Skin epidermis (tissue), 12 donors: Measurements from ENCODE around the gene SCG3.

Experiments used
- H3K27ac ChIP-seq, 21 experiments: fragments of 200-600 bp; sonication (generic) in 11 of 21; one replicate each; pipeline ENCODE4 v1.5.0; 2020; ENCODE audit warnings: mild to moderate bottlenecking in 3 of 21, inconsistent platforms in 2 of 21, moderate library complexity in 2 of 21
- H3K4me3 ChIP-seq, 7 experiments: fragments of 200-600 bp; sonication (generic) in 2 of 7; one replicate each; pipeline ENCODE4 v1.5.0; 2020; ENCODE audit warnings: inconsistent platforms in 2 of 7, mild to moderate bottlenecking in 2 of 7, moderate library complexity in 1 of 7

SCG3 gene

GRCh38 chr15:51724199-51724598 is 42.9 kb downstream of the SCG3 start:
- peak overlapping the region in 1 of 21 experiments; percentile 2 for H3K27ac ChIP-seq
- no peak overlapping the region for H3K4me3 ChIP-seq

- Histone ChIP-seq H3K4me3 (no peak overlapping the region), H3K27ac (peak overlapping the region in 1 of 21 experiments; percentile 2)
These were observed 43.4 kb downstream of the SCG3 start for GRCh38 chr15:51724673-51725072.

DNA sequence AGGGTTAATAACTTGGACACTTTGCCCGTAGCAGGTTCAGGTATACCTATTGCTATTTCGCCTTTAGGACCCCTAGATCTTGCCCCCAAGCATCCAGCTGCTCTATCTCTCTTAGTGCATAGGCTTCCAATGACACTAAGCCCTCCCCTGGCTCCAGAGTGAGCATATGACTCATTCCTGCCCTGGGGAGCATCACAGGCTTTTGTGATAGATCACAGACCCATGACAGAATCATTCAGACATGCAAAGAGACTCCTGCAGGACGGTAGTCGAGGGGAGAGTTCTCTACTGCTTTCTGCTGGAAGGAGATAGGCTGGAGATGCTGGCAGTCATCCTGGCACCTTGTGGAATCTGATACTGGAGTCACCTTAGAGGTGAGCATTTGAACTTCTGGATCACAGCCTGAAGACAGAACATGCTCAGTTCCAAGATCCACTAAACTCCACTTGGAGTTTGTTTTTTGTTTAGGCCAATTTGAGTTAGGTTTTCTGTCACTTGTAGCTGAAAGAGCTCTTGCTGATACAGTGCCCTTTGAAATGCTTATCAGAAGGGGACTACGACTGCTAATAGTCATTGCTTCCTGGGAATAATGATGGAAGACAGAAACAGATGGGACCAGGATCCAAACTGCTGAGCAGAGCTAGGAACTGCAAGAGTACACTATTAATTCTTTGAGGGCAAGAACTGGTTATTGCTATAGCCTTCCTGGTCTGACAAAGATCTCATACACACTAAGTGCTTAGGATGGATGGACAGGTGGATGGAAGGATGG is 45.2 kb downstream of the SCG3 start:
- H3K4me3 ChIP-seq, result no peak overlapping the region
- no peak overlapping the region for H3K27ac ChIP-seq

GRCh38 chr15:51727141-51727897 is 46.0 kb downstream of the SCG3 start:
- H3K4me3 ChIP-seq, result no peak overlapping the region
- no peak overlapping the region for H3K27ac ChIP-seq

GRCh38 chr15:51731549-51732267 is 50.4 kb downstream of the SCG3 start:
- Histone ChIP-seq H3K4me3 (peak overlapping the region in 6 of 7 experiments; percentile 2 to 22 (median 8)), H3K27ac (peak overlapping the region in 20 of 21 experiments; percentile 14 to 88 (median 52))

DNA sequence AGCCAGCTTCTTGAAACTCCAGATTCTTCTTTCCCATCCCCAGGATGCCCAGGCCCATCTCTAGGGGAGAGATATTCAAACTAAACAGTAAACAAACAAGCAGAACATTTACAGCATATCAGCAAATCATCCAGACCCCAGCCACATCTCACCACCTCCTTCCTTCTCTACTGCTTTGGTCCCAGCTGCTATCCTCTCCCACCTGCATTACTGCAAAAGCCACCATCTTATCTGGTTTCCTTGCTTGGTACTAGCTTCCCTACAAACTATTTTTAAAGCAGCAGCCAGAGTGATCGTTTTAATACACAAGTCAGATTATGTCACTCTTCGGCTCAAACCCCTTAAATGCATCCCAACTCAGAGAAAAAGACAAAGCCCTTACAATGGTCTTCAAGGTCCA is 51.3 kb downstream of the SCG3 start:
- Histone ChIP-seq H3K4me3 (no peak overlapping the region), H3K27ac (peak overlapping the region in 10 of 21 experiments; percentile 22 to 88 (median 58))

- H3K4me3 ChIP-seq, result no peak overlapping the region
- peak overlapping the region in 5 of 21 experiments; percentile 27 to 98 (median 86) for H3K27ac ChIP-seq
These were observed 54.1 kb downstream of the SCG3 start for GRCh38 chr15:51735228-51736010.

DNA sequence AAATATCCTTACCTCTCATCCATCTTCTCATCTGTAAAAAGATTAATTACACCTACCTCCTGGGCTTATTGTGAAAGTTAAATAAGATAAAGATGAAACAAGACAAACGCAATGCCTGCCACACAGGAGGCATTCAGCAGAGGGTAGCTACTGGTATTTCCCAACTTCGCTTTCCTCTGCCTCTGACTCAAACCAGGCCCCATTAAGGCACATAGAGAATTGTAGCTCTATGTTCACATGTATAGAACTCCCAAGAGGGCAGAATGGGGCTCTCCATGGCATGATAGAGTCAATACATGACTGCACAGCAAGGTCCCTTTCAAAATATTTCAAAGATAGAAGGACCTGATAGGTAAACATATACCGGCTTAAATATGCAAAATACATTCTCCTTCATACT is 54.8 kb downstream of the SCG3 start:
- peak overlapping the region in 5 of 7 experiments; percentile 64 to 86 (median 80) for H3K4me3 ChIP-seq
- peak overlapping the region in 7 of 21 experiments; percentile 8 to 98 (median 88) for H3K27ac ChIP-seq

DNA sequence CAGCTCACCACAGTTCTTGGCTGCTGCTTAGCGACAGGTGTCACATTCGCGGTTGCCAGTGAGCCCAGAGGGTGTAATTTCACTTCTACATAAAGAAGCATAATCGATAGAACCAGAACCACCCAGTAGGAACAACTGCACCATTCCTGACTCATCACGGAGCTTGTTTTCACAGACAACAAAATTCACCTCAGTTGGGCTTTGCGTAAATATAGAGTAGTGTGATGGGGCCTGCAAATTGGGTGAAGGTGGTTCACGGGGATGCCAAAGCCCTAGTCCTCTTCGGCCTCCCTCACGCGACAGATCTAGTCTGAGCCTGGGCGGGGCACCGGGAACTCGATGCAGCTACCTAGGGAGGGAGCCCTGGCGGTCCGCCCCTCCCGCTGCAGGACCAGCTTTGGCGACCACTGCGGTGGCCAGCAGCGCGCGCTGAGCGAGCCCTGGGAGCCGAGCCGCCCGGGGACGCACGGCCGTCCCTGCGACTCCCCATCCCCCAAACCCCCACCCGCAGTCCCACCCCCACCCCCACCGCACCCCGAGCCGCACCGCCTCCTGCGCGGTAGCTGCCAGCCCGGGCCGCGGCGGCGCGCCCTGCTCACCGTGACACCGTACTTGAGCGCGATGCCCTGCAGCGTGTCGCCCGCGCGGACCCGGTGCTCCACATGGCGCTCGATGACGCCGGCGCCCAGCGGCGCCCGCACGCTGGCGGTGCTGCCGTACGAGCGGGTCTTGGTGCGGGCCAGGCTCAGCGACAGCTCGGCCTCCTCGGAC is 55.6 kb downstream of the SCG3 start:
- H3K4me3 ChIP-seq, result peak overlapping the region; percentile 64 to 86 (median 78)
- peak overlapping the region; percentile 61 to 98 (median 85) for H3K27ac ChIP-seq

GRCh38 chr15:51737522-51738305 is 56.4 kb downstream of the SCG3 start, which contains the start of gene LYSMD2:
TSS of gene LYSMD2 (minus strand) at chr15:51737655. CDS start at chr15:51737622, 33 bp downstream.
- H3K27ac ChIP-seq, result peak within 1 kb of the TSS; percentile 61 to 98 (median 85)
- peak within 1 kb of the TSS; percentile 64 to 86 (median 78) for H3K4me3 ChIP-seq

DNA sequence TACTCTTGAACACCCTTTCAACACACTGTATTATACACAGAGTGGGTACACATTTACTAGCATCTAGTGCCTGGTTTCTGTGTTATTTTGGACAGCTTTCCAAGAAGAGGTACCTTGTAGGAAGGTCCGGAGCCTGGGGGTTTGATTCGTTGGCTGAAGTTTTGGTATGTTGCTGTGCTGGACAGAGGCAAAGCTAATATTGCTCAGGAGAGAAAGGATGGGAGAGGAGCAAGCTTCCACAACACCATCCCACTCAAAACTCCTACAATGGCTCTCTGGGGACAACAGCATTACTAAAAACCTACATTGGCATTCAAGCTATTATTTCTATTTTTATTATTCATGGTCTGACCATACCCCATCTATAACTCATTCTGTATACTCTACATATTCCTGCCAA is 57.2 kb downstream of the SCG3 start:
- Histone ChIP-seq H3K27ac (peak overlapping the region in 8 of 21 experiments; percentile 66 to 98 (median 88)), H3K4me3 (no peak overlapping the region)

DNA sequence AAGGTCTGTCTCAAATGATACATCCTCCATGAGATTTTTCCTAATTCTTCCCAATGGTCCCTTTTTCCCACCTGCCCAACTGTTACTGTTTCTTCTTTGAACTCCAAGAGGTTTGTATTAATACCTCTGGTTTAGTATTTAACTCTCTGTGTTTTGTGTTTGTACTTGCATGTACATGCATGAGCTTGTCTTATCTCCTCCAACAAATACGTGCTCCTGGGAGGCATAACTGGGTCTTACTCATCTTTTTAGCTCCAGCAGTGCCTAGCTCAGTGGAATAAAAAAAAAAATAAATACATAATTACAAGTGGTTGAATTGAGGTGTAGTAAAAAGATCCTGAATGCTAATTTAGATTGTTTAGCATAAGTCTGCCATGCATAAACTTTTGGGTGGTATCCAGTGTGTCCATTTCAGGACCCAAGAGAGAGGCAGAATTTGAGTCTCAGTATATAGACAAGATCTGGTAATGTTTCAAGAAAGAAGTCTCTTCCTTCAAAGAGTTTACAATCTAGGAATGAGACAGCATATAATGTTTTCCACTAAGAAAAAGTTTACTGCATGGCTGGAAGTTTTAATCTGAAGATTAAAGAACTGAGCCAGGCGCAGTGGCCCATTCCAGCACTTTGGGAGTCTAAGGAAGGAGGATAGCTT is 57.9 kb downstream of the SCG3 start:
- no peak overlapping the region for H3K4me3 ChIP-seq
- H3K27ac ChIP-seq, result no peak overlapping the region

- Histone ChIP-seq H3K4me3 (no peak overlapping the region), H3K27ac (no peak overlapping the region)
These were observed 68.0 kb downstream of the SCG3 start for GRCh38 chr15:51749307-51749706.

- Histone ChIP-seq H3K27ac (no peak overlapping the region), H3K4me3 (no peak overlapping the region)
These were observed 68.9 kb downstream of the SCG3 start for GRCh38 chr15:51750186-51750585.

DNA sequence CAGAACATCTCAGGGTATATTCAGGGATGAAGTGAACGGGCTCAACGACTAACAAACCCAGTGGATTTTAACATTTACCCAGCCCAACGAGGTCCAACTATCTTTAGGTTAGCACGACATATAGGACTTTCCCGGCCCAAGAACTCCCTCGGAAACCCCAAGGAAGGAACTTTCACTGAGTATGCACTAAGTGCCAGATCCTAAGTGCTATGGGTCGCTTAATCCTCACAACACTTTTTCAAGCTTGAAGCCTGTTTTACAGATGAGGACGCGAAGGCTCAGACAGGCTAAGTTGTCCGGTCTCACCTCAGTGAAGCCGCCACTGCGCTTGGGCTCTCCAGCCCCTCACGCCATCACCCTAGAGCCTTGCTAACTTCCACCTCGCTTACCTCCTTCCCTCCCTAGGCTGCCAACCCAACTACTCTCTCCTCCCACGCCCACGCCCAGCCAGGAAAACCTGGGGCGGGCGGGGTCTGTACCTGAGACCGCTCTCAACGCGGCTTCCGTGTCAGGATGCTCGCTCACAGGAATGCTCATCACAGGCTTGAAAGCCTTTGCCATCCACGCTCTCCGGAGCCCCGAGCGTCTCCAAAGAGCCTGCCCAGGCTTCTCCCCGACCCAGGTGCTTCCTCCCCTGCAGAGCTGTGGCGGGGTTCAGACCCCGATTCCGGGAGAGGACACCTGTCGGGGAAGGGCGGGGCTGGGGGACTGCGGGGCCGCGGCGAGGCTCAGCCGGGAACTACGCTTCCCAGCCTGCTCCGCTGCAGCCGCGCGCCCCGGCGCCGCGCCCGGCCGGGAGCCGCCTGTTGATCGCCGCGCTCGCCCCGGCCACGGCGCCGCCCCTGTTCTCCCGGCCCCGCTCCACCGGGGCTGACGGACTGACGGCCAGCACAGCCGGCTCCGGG is 69.7 kb downstream of the SCG3 start, which contains the start of gene TMOD2:
TSS of gene TMOD2 (plus strand) at position 806 of the 905 bp plus-strand sequence. CDS start 14,845 bp downstream, outside the sequence.
- H3K27ac ChIP-seq, result peak within 1 kb of the TSS in 13 of 21 experiments; percentile 3 to 73 (median 44)
- peak within 1 kb of the TSS; percentile 50 to 90 (median 58) for H3K4me3 ChIP-seq
